ENCODE data around the gene DEAF1.
"Not testable (repeated sequence)": the region's sequence is repeated elsewhere in the genome, so short reads cannot be mapped to it uniquely, and the experiment has no call there.

Gene DEAF1

GRCh38 chr11:694563-695287 is at the start of gene DEAF1:
TSS of gene DEAF1 (minus strand) at chr11:695222. CDS start at chr11:695047, 175 bp downstream.
- DNase-seq (ENCODE audit: low spot score): peak; percentile 48

- no peak for DNase-seq (ENCODE audit: low spot score)
These were observed 47.7 kb upstream of the DEAF1 start for GRCh38 chr11:742571-743201.

- no peak for DNase-seq (ENCODE audit: low spot score)
These were observed 47.1 kb upstream of the DEAF1 start for GRCh38 chr11:742156-742546.

GRCh38 chr11:737899-738298 is 42.9 kb upstream of the DEAF1 start:
- not testable (repeated sequence) for DNase-seq (ENCODE audit: low spot score)

- no peak for DNase-seq (ENCODE audit: low spot score)
These were observed 42.3 kb upstream of the DEAF1 start for GRCh38 chr11:737366-737765.

GRCh38 chr11:734541-734940 is 39.5 kb upstream of the DEAF1 start:
- DNase-seq (ENCODE audit: low spot score): not testable (repeated sequence)

- no peak for DNase-seq (ENCODE audit: low spot score)
These were observed 38.0 kb upstream of the DEAF1 start for GRCh38 chr11:733072-733471.

GRCh38 chr11:729492-730074 is 34.6 kb upstream of the DEAF1 start:
- no peak for DNase-seq (ENCODE audit: low spot score)

- no peak for DNase-seq (ENCODE audit: low spot score)
These were observed 34.0 kb upstream of the DEAF1 start for GRCh38 chr11:728901-729491.

- peak; percentile 89 for DNase-seq (ENCODE audit: low spot score)
These were observed 33.1 kb upstream of the DEAF1 start for GRCh38 chr11:727859-728748.

- DNase-seq (ENCODE audit: low spot score): no peak
These were observed 32.3 kb upstream of the DEAF1 start for GRCh38 chr11:727281-727701.

GRCh38 chr11:726278-727220 is 31.5 kb upstream of the DEAF1 start:
- DNase-seq (ENCODE audit: low spot score): no peak

GRCh38 chr11:725624-726202 is 30.7 kb upstream of the DEAF1 start:
- DNase-seq (ENCODE audit: low spot score): no peak

GRCh38 chr11:724778-725386 is 29.9 kb upstream of the DEAF1 start:
- DNase-seq (ENCODE audit: low spot score): no peak

GRCh38 chr11:724049-724777 is 29.2 kb upstream of the DEAF1 start:
- DNase-seq (ENCODE audit: low spot score): no peak

GRCh38 chr11:723120-723883 is 28.3 kb upstream of the DEAF1 start:
- peak; percentile 77 for DNase-seq (ENCODE audit: low spot score)

- no peak for DNase-seq (ENCODE audit: low spot score)
These were observed 27.4 kb upstream of the DEAF1 start for GRCh38 chr11:722346-722811.

- DNase-seq (ENCODE audit: low spot score): no peak
These were observed 26.8 kb upstream of the DEAF1 start for GRCh38 chr11:721741-722345.

Measured in hematopoietic multipotent progenitor cell treated with erythropoietin and hydrocortisone succinate and interleukin-3 and kit ligand, for 17 days (in vitro differentiated cells).